ENCODE measurements around the gene RUVBL2.

Gene RUVBL2

DNA sequence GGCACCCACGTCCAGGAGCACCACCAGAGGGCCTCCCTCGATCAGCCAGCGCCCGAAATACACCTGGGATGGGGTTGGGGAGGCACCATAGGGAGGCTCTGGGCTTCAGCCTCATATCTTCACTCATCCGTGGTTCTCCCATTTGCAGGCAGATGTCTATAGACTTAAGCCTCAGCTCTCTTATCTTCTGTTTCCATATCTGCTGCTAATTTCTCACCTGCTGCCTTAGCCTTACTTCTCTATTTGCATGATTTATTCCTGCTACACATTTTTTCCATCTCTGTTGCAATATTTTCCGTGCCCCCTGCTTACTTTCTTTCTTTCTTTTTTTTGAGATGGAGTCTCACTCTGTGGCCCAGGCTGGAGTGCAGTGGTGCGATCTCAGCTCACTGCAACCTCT, 6.4 kb upstream of the RUVBL2 start:
- POLR2A ChIA-PET (ENCODE audit: low non-redundant PET), result no interaction called here
- peak overlapping the region; percentile 33 for H3K27ac ChIP-seq
- DNase-seq (ENCODE audit: low spot score), result no peak
- TF ChIP-seq, protein P1, sequence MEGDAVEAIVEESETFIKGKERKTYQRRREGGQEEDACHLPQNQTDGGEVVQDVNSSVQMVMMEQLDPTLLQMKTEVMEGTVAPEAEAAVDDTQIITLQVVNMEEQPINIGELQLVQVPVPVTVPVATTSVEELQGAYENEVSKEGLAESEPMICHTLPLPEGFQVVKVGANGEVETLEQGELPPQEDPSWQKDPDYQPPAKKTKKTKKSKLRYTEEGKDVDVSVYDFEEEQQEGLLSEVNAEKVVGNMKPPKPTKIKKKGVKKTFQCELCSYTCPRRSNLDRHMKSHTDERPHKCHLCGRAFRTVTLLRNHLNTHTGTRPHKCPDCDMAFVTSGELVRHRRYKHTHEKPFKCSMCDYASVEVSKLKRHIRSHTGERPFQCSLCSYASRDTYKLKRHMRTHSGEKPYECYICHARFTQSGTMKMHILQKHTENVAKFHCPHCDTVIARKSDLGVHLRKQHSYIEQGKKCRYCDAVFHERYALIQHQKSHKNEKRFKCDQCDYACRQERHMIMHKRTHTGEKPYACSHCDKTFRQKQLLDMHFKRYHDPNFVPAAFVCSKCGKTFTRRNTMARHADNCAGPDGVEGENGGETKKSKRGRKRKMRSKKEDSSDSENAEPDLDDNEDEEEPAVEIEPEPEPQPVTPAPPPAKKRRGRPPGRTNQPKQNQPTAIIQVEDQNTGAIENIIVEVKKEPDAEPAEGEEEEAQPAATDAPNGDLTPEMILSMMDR (conservative IDR thresholded peaks at IDR 0.05; ENCODE audit: low read depth), result no peak
- CTCF ChIA-PET, result interaction anchor here (0.6 to 1.9 kb wide), 2 partner anchors 8 to 15 kb away, joined by 4 read pairs; no protein-coding TSS in a partner anchor

DNA sequence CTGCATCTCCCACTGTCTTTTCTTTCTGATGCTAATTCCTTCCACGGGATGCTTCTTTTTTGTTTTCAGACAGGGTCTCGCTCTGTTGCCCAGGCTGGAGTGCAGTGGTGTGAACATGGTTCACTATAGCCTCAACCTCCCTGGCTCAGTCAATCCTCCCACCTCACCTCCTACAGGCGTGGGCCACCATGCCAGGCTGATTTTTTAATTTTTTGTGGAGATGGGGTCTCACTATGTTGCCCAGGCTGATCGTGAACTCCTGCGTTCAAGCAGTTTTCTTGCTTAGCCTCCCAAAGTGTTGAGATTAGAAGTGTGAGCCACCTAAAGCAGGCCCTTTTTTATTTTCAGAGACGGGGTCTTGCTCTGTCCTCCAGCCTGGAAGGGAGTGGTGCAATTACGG, 5.4 kb upstream of the RUVBL2 start:
- no peak for DNase-seq (ENCODE audit: low spot score)
- peak overlapping the region; percentile 31; the same call in 1 of the 2 replicates for H3K27ac ChIP-seq
- ChIA-PET POLR2A (ENCODE audit: low non-redundant PET) (no interaction called here), CTCF (interaction anchor here (0.6 to 1.9 kb wide), 3 partner anchors 9 to 200 kb away, joined by 4 to 6 read pairs (median 4); no protein-coding TSS in a partner anchor)
- TF ChIP-seq, protein P1 (conservative IDR thresholded peaks at IDR 0.05; ENCODE audit: low read depth), result no peak

DNA sequence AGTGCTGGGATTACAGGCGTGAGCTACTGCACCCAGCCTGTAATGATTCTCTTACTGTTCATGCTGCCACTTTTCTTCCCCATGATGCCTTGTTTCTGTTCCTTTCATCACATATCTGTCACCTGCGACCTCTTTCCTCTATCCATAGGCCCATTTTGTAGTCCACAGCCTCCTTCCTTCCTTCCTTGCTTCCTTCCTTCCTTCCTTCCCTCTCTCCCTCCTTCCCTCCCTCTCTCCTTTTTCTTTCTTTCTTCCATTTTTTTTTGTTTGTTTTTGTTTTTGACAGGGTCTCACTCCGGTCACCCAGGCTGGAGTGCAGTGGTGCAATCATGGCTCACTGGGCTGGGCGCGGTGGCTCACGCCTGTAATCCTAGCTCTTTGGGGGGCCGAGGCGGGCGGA, 4.8 kb upstream of the RUVBL2 start:
- H3K27ac ChIP-seq, result peak overlapping the region; percentile 31; the same call in 1 of the 2 replicates
- ChIA-PET CTCF (interaction anchor here (0.6 kb wide), 2 partner anchors 20 to 25 kb away, joined by 3 to 4 read pairs; no protein-coding TSS in a partner anchor), POLR2A (ENCODE audit: low non-redundant PET) (no interaction called here)
- no peak for DNase-seq (ENCODE audit: low spot score)
- TF ChIP-seq, protein P1 (conservative IDR thresholded peaks at IDR 0.05; ENCODE audit: low read depth), result no peak

DNA sequence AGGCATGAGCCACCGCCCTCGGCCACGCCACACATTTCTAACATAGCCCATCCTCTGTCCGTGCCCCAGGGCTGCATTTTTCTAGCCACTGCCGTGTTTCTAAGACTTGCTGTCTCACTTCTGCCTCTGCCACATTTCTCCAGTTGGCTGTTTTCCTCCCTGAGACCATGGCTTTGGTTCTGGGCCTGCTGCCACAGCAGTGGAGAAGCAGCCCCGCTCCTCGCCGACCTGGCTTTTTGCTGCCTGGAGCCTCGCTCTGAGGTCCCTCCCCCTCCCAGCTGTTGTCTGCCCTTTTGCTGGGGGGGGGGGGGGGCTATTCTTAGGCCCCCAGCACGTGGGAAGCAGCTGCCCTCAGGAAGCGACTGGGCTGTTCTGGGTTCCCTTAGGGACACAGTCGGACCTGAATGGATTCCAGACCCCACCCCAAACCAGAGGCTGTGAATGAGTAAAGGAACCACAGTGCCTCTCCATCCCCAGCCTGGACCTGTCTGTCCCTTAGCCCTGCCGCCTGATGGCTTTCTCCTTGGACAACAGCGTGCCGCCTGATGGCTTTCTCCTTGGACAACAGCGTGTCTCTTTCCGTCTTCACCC, 3.9 kb upstream of the RUVBL2 start:
- CTCF ChIA-PET, result no interaction called here
- POLR2A ChIA-PET (ENCODE audit: low non-redundant PET), result no interaction called here
- TF ChIP-seq, protein P1 (conservative IDR thresholded peaks at IDR 0.05; ENCODE audit: low read depth), result no peak
- no peak for DNase-seq (ENCODE audit: low spot score)
- H3K27ac ChIP-seq, result peak overlapping the region; percentile 31

DNA sequence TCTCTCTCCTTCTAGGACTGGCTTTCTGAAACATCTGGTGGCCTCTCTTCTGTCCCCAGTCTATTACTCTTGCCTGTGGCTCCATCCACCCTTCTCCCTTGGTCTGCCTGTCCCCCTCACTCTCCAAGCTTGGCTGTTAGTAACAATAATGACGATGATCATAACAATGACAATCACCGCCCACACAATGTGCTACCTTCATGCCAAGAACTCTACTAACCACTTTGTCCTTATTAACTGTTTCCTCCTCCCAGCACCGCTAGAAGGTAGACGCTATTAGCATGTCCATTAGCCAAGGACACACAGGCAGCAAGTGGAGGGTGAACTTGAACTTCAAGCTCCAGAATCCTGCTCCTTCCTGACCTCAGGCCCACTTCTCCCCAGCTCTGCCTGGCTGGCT, 3.3 kb upstream of the RUVBL2 start:
- peak overlapping the region; percentile 91 for H3K27ac ChIP-seq
- ChIA-PET CTCF (no interaction called here), POLR2A (ENCODE audit: low non-redundant PET) (no interaction called here)
- TF ChIP-seq, protein P1 (conservative IDR thresholded peaks at IDR 0.05; ENCODE audit: low read depth), result no peak
- no peak for DNase-seq (ENCODE audit: low spot score)

DNA sequence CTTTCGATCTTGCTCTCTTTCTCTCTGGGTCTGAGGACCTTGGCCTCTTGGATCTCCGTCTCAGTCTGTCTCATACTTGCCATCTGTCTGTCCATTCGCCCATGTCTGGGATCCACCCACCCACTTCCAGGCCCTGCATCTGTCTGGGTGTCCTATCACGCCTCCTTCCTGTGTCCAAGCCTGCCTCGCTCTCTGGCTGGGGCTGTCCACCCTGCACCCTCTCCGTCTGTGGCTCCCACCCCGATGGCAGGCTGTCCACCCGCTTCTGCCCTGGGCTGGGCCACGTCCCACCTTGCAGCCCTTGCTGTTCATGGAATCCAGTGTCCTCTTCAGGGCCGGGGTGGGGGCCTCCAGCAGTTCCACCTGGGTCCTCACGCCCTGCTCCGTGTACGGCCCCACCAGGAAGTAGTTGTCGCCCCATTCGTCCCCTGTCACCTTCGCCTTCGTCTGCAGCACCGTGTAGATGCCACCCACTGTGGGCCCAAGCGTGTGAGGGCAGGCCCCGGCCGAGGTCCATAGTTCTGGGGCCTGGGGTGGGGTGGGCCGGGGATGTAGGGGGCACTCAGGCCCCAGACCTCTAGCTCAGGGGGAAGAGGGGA, 2.6 kb upstream of the RUVBL2 start:
- peak overlapping the region; percentile 91 for H3K27ac ChIP-seq
- POLR2A ChIA-PET (ENCODE audit: low non-redundant PET), result no interaction called here
- no peak for DNase-seq (ENCODE audit: low spot score)
- CTCF ChIA-PET, result no interaction called here
- TF ChIP-seq, protein P1 (conservative IDR thresholded peaks at IDR 0.05; ENCODE audit: low read depth), result no peak

Measured in RWPE1 (cell line).